Common myeloid progenitor, CD34-positive (primary cell): ENCODE measurements around the gene DNAI7.
A peak's percentile ranks its signal among the peaks of the same experiment; 100 is the strongest.

Experiments used
- CTCF ChIA-PET: fragments of 350-600 bp; sonication (Branson Sonifier 250); formaldehyde crosslinking; loops from one replicate; lab custom pipeline; 2021; ENCODE audit warnings: antibody characterized with exemption; lab: Charles Lee
- POLR2A ChIA-PET: fragments of 350-600 bp; sonication (Branson Sonifier 250); formaldehyde crosslinking; loops from one replicate; lab custom pipeline; 2021; ENCODE audit warnings: antibody characterized with exemption; lab: Charles Lee
- DNase-seq, 3 donors: peaks; one replicate each; pipeline versions ENCODE4 v3.0.0 to v3.0.0-alpha.2; 2013
- H3K27ac ChIP-seq, 2 experiments: 1 replicate in 1 of 2; 2 replicates in 1 of 2; pipeline ENCODE4 v1.7.0; 2013; ENCODE audit warnings: inconsistent platforms in 2 of 2, low read length in 2 of 2, mild to moderate bottlenecking in 2 of 2, low read depth in 1 of 2, moderate library complexity in 1 of 2; ENCODE audit not compliant: severe bottlenecking in 2 of 2, insufficient read depth in 1 of 2, poor library complexity in 1 of 2
- H3K27me3 ChIP-seq, 5 experiments: replicated peaks in 2 of 5; 1 replicate in 3 of 5; 2 replicates in 2 of 5; pipeline versions ENCODE4 v1.6.1 to v1.7.0; 2013; ENCODE audit warnings: low read length in 4 of 5, mild to moderate bottlenecking in 2 of 5, moderate library complexity in 2 of 5, inconsistent platforms in 1 of 5; ENCODE audit not compliant: insufficient read depth in 5 of 5, control insufficient read depth in 4 of 5
- H3K36me3 ChIP-seq, 4 experiments: 1 replicate in 2 of 4; 2 replicates in 2 of 4; pipeline versions ENCODE4 v1.6.1 to v1.7.0; 2013; ENCODE audit warnings: low read length in 3 of 4, control low read depth in 1 of 4, mild to moderate bottlenecking in 1 of 4; ENCODE audit not compliant: control insufficient read depth in 4 of 4, insufficient read depth in 4 of 4
- H3K4me1 ChIP-seq, 4 experiments: 1 replicate in 3 of 4; 2 replicates in 1 of 4; pipeline versions ENCODE4 v1.6.1 to v1.7.1; 2013; ENCODE audit warnings: low read length in 3 of 4, mild to moderate bottlenecking in 3 of 4, control low read depth in 1 of 4, inconsistent platforms in 1 of 4, moderate library complexity in 1 of 4; ENCODE audit not compliant: control insufficient read depth in 4 of 4, insufficient read depth in 4 of 4; ENCODE audit errors: control extremely low read depth in 1 of 4
- H3K4me3 ChIP-seq, 7 experiments: 1 replicate in 4 of 7; 2 replicates in 3 of 7; pipeline versions ENCODE4 v1.5.1 to v1.7.0; 2013; ENCODE audit warnings: mild to moderate bottlenecking in 7 of 7, low read length in 6 of 7, moderate library complexity in 6 of 7, inconsistent platforms in 2 of 7, low read depth in 2 of 7, control low read depth in 1 of 7; ENCODE audit not compliant: insufficient read depth in 4 of 7, control insufficient read depth in 1 of 7; ENCODE audit errors: extremely low read depth in 1 of 7
- H3K9me3 ChIP-seq, 5 experiments: 1 replicate in 4 of 5; 2 replicates in 1 of 5; pipeline versions ENCODE4 v1.6.1 to v1.7.1; 2013; ENCODE audit warnings: low read length in 4 of 5, mild to moderate bottlenecking in 2 of 5, inconsistent platforms in 1 of 5, low read depth in 1 of 5, moderate library complexity in 1 of 5; ENCODE audit not compliant: control insufficient read depth in 4 of 5, insufficient read depth in 2 of 5; ENCODE audit errors: control extremely low read depth in 1 of 5
- WGBS: methylation state at CpG from one replicate; pipeline ENCODE4 v1.1.5; 2013; ENCODE audit not compliant: insufficient coverage; 5-methylcytosine and 5-hydroxymethylcytosine counted together

Gene DNAI7

GRCh38 chr12:25089738-25090137 lies 105.2 kb downstream of the DNAI7 start:
- WGBS = no CpG with 5 or more reads among the region's 2 CpGs
- Histone ChIP-seq H3K4me1 (peaks cover 12 to 23% (median 19%) of the 10 kb centered on the region in 4 experiments), H3K27ac (peak overlapping the region; percentile 20 to 67), H3K4me3 (peak overlapping the region in 1 of 7 experiments; percentile 1), H3K27me3 (no peaks in the 10 kb centered on the region), H3K9me3 (peaks cover 0 to 6% (median 3%) of the 10 kb centered on the region in 5 experiments), H3K36me3 (peaks cover 39 to 64% (median 51%) of the 10 kb centered on the region in 4 experiments)
- ChIA-PET CTCF (interaction anchor here (1.2 to 1.5 kb wide), 3 partner anchors 31 to 98 kb away, joined by 3 to 5 read pairs (median 3); no protein-coding TSS in a partner anchor), POLR2A (no interaction called here)
- peak in 2 of 3 donors; percentile 39 to 47 for DNase-seq

DNA sequence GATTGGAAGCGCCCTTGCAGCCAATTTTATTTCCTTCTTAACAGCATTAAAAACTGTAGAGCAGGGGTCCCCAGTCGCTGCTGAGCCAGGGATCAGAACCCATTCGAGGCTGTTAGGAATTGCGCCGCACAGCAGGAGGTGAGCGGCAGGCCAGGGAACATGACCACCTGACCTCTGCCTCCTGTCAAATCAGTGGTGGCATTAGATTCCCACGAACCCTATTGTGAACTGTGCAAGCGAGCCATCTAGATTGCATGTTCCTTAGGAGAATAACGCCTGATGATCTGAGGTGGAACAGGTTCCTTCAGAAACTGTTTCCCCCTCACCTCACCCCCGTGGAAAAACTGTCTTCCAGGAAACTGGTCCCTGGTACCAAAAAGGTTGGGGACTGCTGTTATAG lies 107.4 kb downstream of the DNAI7 start:
- CTCF ChIA-PET = no interaction called here
- no peaks in the 10 kb centered on the region for H3K27me3 ChIP-seq
- no peak overlapping the region for H3K4me3 ChIP-seq
- H3K4me1 ChIP-seq = peaks cover 12 to 25% (median 19%) of the 10 kb centered on the region in 4 experiments
- POLR2A ChIA-PET = interaction anchor here (1.1 kb wide), 1 partner anchor 36 kb away, joined by 3 read pairs; a partner anchor contains a TSS
- no peak overlapping the region for H3K27ac ChIP-seq
- H3K9me3 ChIP-seq = no peaks in the 10 kb centered on the region
- WGBS = 81% methylated on average over 7 of the region's 10 CpGs
- no peak for DNase-seq
- H3K36me3 ChIP-seq = peaks cover 37 to 63% (median 51%) of the 10 kb centered on the region in 4 experiments

GRCh38 chr12:25084816-25085215 lies 110.1 kb downstream of the DNAI7 start:
- no peaks in the 10 kb centered on the region for H3K9me3 ChIP-seq
- H3K27ac ChIP-seq = no peak overlapping the region
- POLR2A ChIA-PET = no interaction called here
- CTCF ChIA-PET = interaction anchor here (0.7 to 1.2 kb wide), 4 partner anchors 9 to 59 kb away, joined by 3 read pairs; no protein-coding TSS in a partner anchor
- WGBS = 86% methylated on average over 1 of the region's 2 CpGs
- DNase-seq = no peak
- H3K4me1 ChIP-seq = peaks cover 7 to 21% (median 17%) of the 10 kb centered on the region in 4 experiments
- H3K27me3 ChIP-seq = no peaks in the 10 kb centered on the region
- H3K4me3 ChIP-seq = no peak overlapping the region
- peaks cover 36 to 69% (median 47%) of the 10 kb centered on the region in 4 experiments for H3K36me3 ChIP-seq

DNA sequence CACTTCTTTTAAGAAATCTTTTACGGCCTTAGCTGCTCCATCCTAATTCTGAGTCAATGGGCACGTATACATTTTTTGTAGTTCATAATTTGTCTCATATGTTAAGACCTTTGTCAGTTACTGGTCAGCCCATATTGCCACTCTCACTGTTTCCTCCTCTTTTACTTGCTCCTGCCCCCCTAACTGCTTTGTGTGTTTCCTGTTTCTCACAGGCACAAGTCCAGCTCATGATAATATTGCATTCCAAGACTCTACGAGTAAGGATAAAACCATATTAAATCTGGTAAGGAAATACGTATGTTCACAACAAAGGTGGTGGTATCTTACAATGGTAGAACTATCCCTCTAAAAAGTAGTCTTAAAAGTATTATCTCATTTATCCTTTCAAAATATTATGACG lies 111.7 kb downstream of the DNAI7 start:
- Histone ChIP-seq H3K4me1 (peaks cover 0 to 9% (median 5%) of the 10 kb centered on the region in 4 experiments), H3K27ac (no peak overlapping the region), H3K27me3 (no peaks in the 10 kb centered on the region), H3K36me3 (peaks cover 36 to 77% (median 54%) of the 10 kb centered on the region in 4 experiments), H3K9me3 (no peaks in the 10 kb centered on the region), H3K4me3 (no peak overlapping the region)
- POLR2A ChIA-PET = interaction anchor here (0.6 kb wide), 1 partner anchor 128 kb away, joined by 3 read pairs; no protein-coding TSS in a partner anchor
- no peak for DNase-seq
- 83% methylated on average over 1 of the region's 5 CpGs for WGBS
- CTCF ChIA-PET = interaction anchor here (0.9 to 1.4 kb wide), 5 partner anchors 9 to 36 kb away, joined by 3 to 5 read pairs (median 3); no protein-coding TSS in a partner anchor

DNA sequence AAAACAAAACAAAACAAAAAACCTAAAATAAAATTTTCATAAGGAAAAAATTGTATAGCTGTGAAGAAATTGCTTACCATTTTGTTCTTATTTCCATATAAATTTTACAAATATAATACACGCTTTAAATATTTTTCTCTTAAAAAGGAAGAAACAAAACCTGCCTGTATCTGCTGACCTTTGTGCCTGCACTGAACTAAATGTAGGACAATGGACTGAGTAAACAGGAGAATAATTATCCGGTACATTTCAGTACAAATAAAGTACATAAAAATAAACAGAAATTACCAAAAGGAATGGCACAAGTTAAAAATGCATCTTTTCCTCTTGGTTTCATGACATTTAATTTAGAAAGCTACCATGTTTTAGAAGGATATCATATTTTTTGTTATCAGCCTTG lies 112.3 kb downstream of the DNAI7 start:
- no peak overlapping the region for H3K4me3 ChIP-seq
- ChIA-PET POLR2A (no interaction called here), CTCF (interaction anchor here (0.9 to 1.4 kb wide), 5 partner anchors 9 to 36 kb away, joined by 3 to 5 read pairs (median 3); no protein-coding TSS in a partner anchor)
- WGBS = no CpG with 5 or more reads among the region's 2 CpGs
- DNase-seq = no peak
- H3K9me3 ChIP-seq = no peaks in the 10 kb centered on the region
- H3K27ac ChIP-seq = no peak overlapping the region
- peaks cover 30 to 76% (median 51%) of the 10 kb centered on the region in 4 experiments for H3K36me3 ChIP-seq
- no peaks in the 10 kb centered on the region for H3K27me3 ChIP-seq
- peaks cover 0 to 4% (median 2%) of the 10 kb centered on the region in 4 experiments for H3K4me1 ChIP-seq

- peaks cover 0 to 6% (median 5%) of the 10 kb centered on the region in 4 experiments for H3K4me1 ChIP-seq
- no peak for DNase-seq
- peaks cover 11 to 52% (median 29%) of the 10 kb centered on the region in 4 experiments for H3K36me3 ChIP-seq
- no peaks in the 10 kb centered on the region for H3K27me3 ChIP-seq
- ChIA-PET POLR2A (no interaction called here), CTCF (interaction anchor here (0.8 to 1.9 kb wide), 3 partner anchors 14 to 25 kb away, joined by 3 to 6 read pairs (median 3); no protein-coding TSS in a partner anchor)
- no peak overlapping the region for H3K27ac ChIP-seq
- H3K9me3 ChIP-seq = no peaks in the 10 kb centered on the region
- H3K4me3 ChIP-seq = no peak overlapping the region
- WGBS = 100% methylated on average over 2 of the region's 5 CpGs
Measured at GRCh38 chr12:25079393-25079792, 115.6 kb downstream of the DNAI7 start.

DNA sequence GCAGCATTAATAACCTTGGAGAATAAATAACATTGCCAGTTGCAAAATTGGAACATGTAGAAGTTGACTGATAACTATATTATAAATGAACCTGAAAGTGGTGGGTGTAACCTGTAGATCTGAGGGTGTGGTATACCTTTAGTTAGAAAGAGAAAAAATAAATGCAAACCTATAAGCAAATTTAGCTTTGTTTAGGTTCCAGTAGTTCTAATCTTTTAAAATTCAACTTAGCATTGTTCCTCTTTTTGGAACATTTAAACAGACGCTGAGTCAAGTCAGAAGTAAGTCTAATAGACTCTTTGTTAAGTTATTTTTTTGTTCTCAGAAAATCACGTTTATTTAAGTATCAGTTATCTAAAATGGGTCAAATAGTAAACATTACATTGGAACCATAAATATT lies 120.0 kb downstream of the DNAI7 start:
- peak in 1 of 3 donors; percentile 54 for DNase-seq
- ChIA-PET POLR2A (interaction anchor here (0.7 kb wide), 1 partner anchor 9 kb away, joined by 3 read pairs; no protein-coding TSS in a partner anchor), CTCF (interaction anchor here (0.8 to 2.5 kb wide), 2 partner anchors 13 to 46 kb away, joined by 3 to 9 read pairs; no protein-coding TSS in a partner anchor)
- H3K4me1 ChIP-seq = peaks cover 10 to 23% (median 19%) of the 10 kb centered on the region in 4 experiments
- WGBS = no CpG with 5 or more reads among the region's 2 CpGs
- H3K4me3 ChIP-seq = no peak overlapping the region
- H3K36me3 ChIP-seq = peaks cover 18 to 37% (median 26%) of the 10 kb centered on the region in 4 experiments
- no peaks in the 10 kb centered on the region for H3K9me3 ChIP-seq
- no peaks in the 10 kb centered on the region for H3K27me3 ChIP-seq
- no peak overlapping the region for H3K27ac ChIP-seq
